Activated T-cell treated with anti-CD3 and anti-CD28 coated beads, Interleukin-2, amount 50 U/mL, for 72 hours (primary cell): ENCODE measurements around the gene GBGT1. TPM values are rescaled to one million over a fixed set of nuclear protein-coding genes. Genes with fewer than 3 reads are reported as not detected.

Experiments
- ATAC-seq, 2 donors: fragments of 150-1000 bp; cut with Tn5 transposase; replicated peaks in 1 of 2; 2 replicates each; pipeline ENCODE4 v1.10.0; 2021; ENCODE audit warnings: moderate library complexity in 2 of 2, mild to moderate bottlenecking in 1 of 2
- DNase-seq, 2 donors: peaks; one replicate each; pipeline ENCODE4 v3.0.0; 2021 to 2022; ENCODE audit warnings: mixed read lengths in 1 of 2
- H3K27ac Mint-ChIP-seq: one replicate; pipeline ENCODE4 v1.8.0; 2022; ENCODE audit warnings: mild to moderate bottlenecking, moderate library complexity, mixed read lengths
- H3K27me3 Mint-ChIP-seq: one replicate; pipeline ENCODE4 v1.8.0; 2022; ENCODE audit warnings: low read depth, mixed read lengths
- H3K36me3 Mint-ChIP-seq, 2 donors: one replicate each; pipeline ENCODE4 v1.8.0; 2022; ENCODE audit warnings: mixed read lengths in 2 of 2, mild to moderate bottlenecking in 1 of 2; ENCODE audit not compliant: insufficient read depth in 2 of 2
- H3K4me1 Mint-ChIP-seq: one replicate; pipeline ENCODE4 v1.8.0; 2022; ENCODE audit warnings: low read depth, mixed read lengths
- H3K4me3 Mint-ChIP-seq, 2 donors: one replicate each; pipeline ENCODE4 v1.8.0; 2022; ENCODE audit warnings: mild to moderate bottlenecking in 2 of 2, mixed read lengths in 2 of 2, moderate library complexity in 2 of 2
- H3K9me3 Mint-ChIP-seq, 2 donors: one replicate each; pipeline ENCODE4 v1.8.0; 2022; ENCODE audit warnings: mixed read lengths in 2 of 2
- total RNA-seq, 2 donors: library from RNA; stranded (reverse); gene quantifications; one replicate each; pipeline ENCODE4 v1.2.3, GENCODE V29; 2022

GBGT1 gene
- total RNA-seq, 2 donors from 2014 or later, result 0.86 to 2.0 TPM

- Mint-ChIP-seq H3K27me3 (no peaks in the 10 kb centered on the region), H3K4me3 (peak overlapping the region; percentile 64 to 79), H3K27ac (peak overlapping the region; percentile 85), H3K36me3 (peaks cover 0 to under 1% of the 10 kb centered on the region in 2 donors), H3K4me1 (peaks cover 59% of the 10 kb centered on the region), H3K9me3 (no peaks in the 10 kb centered on the region)
- DNase-seq (no peak), ATAC-seq (peak; percentile 22 to 32)
These were observed 48.7 kb downstream of the GBGT1 start for GRCh38 chr9:133114886-133115603.

- peak overlapping the region; percentile 69 for H3K27ac Mint-ChIP-seq
- H3K27me3 Mint-ChIP-seq, result no peaks in the 10 kb centered on the region
- peaks cover 3 to 5% of the 10 kb centered on the region in 2 donors for H3K36me3 Mint-ChIP-seq
- H3K4me3 Mint-ChIP-seq, result peak overlapping the region; percentile 57 to 74
- peaks cover 59% of the 10 kb centered on the region for H3K4me1 Mint-ChIP-seq
- DNase-seq (no peak), ATAC-seq (no peak)
- H3K9me3 Mint-ChIP-seq, result no peaks in the 10 kb centered on the region
These were observed 49.5 kb downstream of the GBGT1 start for GRCh38 chr9:133113949-133114885.

- no peak for ATAC-seq
- Mint-ChIP-seq H3K9me3 (no peaks in the 10 kb centered on the region), H3K4me3 (peak overlapping the region; percentile 57 to 74)
These were observed 50.4 kb downstream of the GBGT1 start for GRCh38 chr9:133113163-133113948.

GRCh38 chr9:133112663-133113026 is 51.1 kb downstream of the GBGT1 start:
- no peaks in the 10 kb centered on the region for H3K27me3 Mint-ChIP-seq
- H3K4me3 Mint-ChIP-seq, result no peak overlapping the region
- H3K4me1 Mint-ChIP-seq, result peaks cover 50% of the 10 kb centered on the region
- ATAC-seq (no peak), DNase-seq (no peak)
- H3K36me3 Mint-ChIP-seq, result peaks cover 3 to 5% of the 10 kb centered on the region in 2 donors
- H3K27ac Mint-ChIP-seq, result no peak overlapping the region
- H3K9me3 Mint-ChIP-seq, result no peaks in the 10 kb centered on the region

More at GRCh38 chr9:133113163-133113948, 50.4 kb downstream of the GBGT1 start:
- Mint-ChIP-seq H3K36me3 (peaks cover 3 to 5% of the 10 kb centered on the region in 2 donors), H3K4me1 (peaks cover 54% of the 10 kb centered on the region), H3K27me3 (no peaks in the 10 kb centered on the region), H3K27ac (peak overlapping the region; percentile 69)
- peak in 1 of 2 donors; percentile 33 for DNase-seq

GRCh38 chr9:133111808-133112662 is 51.7 kb downstream of the GBGT1 start:
- H3K4me1 Mint-ChIP-seq, result peaks cover 47% of the 10 kb centered on the region
- H3K27me3 Mint-ChIP-seq, result no peaks in the 10 kb centered on the region
- no peak overlapping the region for H3K4me3 Mint-ChIP-seq
- no peaks in the 10 kb centered on the region for H3K9me3 Mint-ChIP-seq
- ATAC-seq (no peak), DNase-seq (no peak)
- no peak overlapping the region for H3K27ac Mint-ChIP-seq
- H3K36me3 Mint-ChIP-seq, result peaks cover 3 to 5% of the 10 kb centered on the region in 2 donors

GRCh38 chr9:133109931-133110650 is 53.6 kb downstream of the GBGT1 start:
- H3K27ac Mint-ChIP-seq, result no peak overlapping the region
- no peak overlapping the region for H3K4me3 Mint-ChIP-seq
- H3K4me1 Mint-ChIP-seq, result peaks cover 29% of the 10 kb centered on the region
- ATAC-seq (no peak), DNase-seq (no peak)
- H3K9me3 Mint-ChIP-seq, result no peaks in the 10 kb centered on the region
- no peaks in the 10 kb centered on the region for H3K27me3 Mint-ChIP-seq
- peaks cover 3 to 10% of the 10 kb centered on the region in 2 donors for H3K36me3 Mint-ChIP-seq

- peaks cover 18% of the 10 kb centered on the region for H3K4me1 Mint-ChIP-seq
- no peaks in the 10 kb centered on the region for H3K27me3 Mint-ChIP-seq
- H3K27ac Mint-ChIP-seq, result no peak overlapping the region
- DNase-seq (no peak), ATAC-seq (no peak)
- no peak overlapping the region for H3K4me3 Mint-ChIP-seq
- H3K9me3 Mint-ChIP-seq, result no peaks in the 10 kb centered on the region
- H3K36me3 Mint-ChIP-seq, result peaks cover 3 to 12% of the 10 kb centered on the region in 2 donors
These were observed 54.7 kb downstream of the GBGT1 start for GRCh38 chr9:133108794-133109641.

GRCh38 chr9:133107961-133108793 is 55.5 kb downstream of the GBGT1 start:
- H3K27ac Mint-ChIP-seq, result no peak overlapping the region
- H3K27me3 Mint-ChIP-seq, result no peaks in the 10 kb centered on the region
- peaks cover 4 to 12% of the 10 kb centered on the region in 2 donors for H3K36me3 Mint-ChIP-seq
- no peak overlapping the region for H3K4me3 Mint-ChIP-seq
- H3K4me1 Mint-ChIP-seq, result peaks cover 10% of the 10 kb centered on the region
- no peaks in the 10 kb centered on the region for H3K9me3 Mint-ChIP-seq
- no peak for DNase-seq
- ATAC-seq, result no peak

- no peak overlapping the region for H3K27ac Mint-ChIP-seq
- peaks cover 6 to 16% of the 10 kb centered on the region in 2 donors for H3K36me3 Mint-ChIP-seq
- no peak overlapping the region for H3K4me3 Mint-ChIP-seq
- ATAC-seq (no peak), DNase-seq (no peak)
- peaks cover 1% of the 10 kb centered on the region for H3K4me1 Mint-ChIP-seq
- H3K27me3 Mint-ChIP-seq, result no peaks in the 10 kb centered on the region
- H3K9me3 Mint-ChIP-seq, result no peaks in the 10 kb centered on the region
These were observed 56.4 kb downstream of the GBGT1 start for GRCh38 chr9:133107245-133107722.

- peaks cover 6 to 16% of the 10 kb centered on the region in 2 donors for H3K36me3 Mint-ChIP-seq
- no peak overlapping the region for H3K27ac Mint-ChIP-seq
- no peaks in the 10 kb centered on the region for H3K27me3 Mint-ChIP-seq
- ATAC-seq (no peak), DNase-seq (no peak)
- no peaks in the 10 kb centered on the region for H3K4me1 Mint-ChIP-seq
- no peaks in the 10 kb centered on the region for H3K9me3 Mint-ChIP-seq
- H3K4me3 Mint-ChIP-seq, result no peak overlapping the region
These were observed 57.0 kb downstream of the GBGT1 start for GRCh38 chr9:133106511-133107244.
